NCI-H748 (cell line): ENCODE results near the gene ELAC2.

ENCODE experiments used
- DNase-seq: peaks from one replicate; lab custom pipeline; 2025; ENCODE audit not compliant: unreplicated experiment; lab: John Stamatoyannopoulos, UW

ELAC2 gene, protein sequence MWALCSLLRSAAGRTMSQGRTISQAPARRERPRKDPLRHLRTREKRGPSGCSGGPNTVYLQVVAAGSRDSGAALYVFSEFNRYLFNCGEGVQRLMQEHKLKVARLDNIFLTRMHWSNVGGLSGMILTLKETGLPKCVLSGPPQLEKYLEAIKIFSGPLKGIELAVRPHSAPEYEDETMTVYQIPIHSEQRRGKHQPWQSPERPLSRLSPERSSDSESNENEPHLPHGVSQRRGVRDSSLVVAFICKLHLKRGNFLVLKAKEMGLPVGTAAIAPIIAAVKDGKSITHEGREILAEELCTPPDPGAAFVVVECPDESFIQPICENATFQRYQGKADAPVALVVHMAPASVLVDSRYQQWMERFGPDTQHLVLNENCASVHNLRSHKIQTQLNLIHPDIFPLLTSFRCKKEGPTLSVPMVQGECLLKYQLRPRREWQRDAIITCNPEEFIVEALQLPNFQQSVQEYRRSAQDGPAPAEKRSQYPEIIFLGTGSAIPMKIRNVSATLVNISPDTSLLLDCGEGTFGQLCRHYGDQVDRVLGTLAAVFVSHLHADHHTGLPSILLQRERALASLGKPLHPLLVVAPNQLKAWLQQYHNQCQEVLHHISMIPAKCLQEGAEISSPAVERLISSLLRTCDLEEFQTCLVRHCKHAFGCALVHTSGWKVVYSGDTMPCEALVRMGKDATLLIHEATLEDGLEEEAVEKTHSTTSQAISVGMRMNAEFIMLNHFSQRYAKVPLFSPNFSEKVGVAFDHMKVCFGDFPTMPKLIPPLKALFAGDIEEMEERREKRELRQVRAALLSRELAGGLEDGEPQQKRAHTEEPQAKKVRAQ

GRCh38 chr17:13017655-13018459 is at the start of gene ELAC2:
ELAC2 (minus strand) TSS chr17:13018027; CDS start chr17:13017947, 80 bp downstream.
- peak; percentile 100 for DNase-seq

- DNase-seq, result no peak
Measured at GRCh38 chr17:13065032-13065431, 47.2 kb upstream of the ELAC2 start.

DNA sequence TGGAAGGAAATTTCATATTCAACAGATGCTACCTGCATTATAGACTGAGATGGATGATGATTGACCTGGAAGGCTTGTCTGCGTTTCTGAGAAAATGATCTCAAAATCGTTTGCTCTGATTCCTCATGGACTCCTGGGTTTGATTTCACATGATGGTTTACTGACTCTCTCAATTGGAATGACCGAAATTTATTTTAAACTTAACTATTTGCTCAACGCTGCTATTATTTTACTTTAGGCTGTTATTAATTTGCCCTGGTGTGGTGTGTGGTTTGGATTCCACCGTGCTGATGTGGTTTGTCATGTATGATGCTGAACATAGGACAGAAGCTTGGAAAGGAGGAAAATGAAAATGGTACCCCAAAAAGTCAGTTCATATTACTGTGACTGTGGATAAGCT is 37.3 kb upstream of the ELAC2 start:
- DNase-seq, result no peak

DNA sequence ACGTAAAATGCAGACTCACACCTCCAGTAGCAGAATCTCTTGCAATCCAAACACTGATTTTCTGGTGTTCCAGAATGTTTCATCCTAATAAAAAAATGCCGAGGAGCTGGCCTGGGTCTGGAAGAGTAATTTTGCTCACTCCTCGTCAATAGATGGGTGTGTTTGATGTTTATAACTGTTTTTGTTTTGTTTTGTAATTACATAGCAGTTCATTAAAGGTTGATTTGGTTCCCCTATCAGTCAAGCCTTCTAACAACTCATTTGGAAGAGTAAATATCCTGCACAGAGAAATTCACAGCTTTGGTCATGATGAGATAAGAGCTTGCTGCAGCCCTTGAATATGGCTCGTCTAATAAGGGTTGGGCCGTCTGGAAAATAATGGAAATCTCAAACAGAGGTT is 36.8 kb upstream of the ELAC2 start:
- no peak for DNase-seq

GRCh38 chr17:13051915-13052314 is 34.1 kb upstream of the ELAC2 start:
- no peak for DNase-seq

GRCh38 chr17:13047011-13047606 is 29.3 kb upstream of the ELAC2 start:
- no peak for DNase-seq

DNA sequence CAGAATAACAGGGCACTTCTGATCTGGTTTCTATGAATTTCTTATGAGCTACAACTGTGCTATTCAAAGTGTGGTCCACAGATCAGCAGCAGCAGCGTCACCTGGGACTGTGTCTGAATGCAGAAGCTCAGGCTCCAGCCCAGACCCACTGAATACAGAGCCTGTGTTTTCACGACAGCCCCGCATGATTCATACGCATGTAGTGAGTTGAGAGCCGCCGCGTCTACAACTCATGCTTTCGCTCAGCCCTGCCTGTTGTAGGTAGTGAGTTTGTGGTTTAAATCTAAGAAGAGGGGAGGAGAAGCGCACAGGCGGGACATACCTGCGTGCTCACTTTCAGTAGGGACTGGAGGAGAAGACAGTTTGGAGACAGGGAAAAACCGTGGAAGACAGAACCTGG is 28.5 kb upstream of the ELAC2 start:
- no peak for DNase-seq

DNA sequence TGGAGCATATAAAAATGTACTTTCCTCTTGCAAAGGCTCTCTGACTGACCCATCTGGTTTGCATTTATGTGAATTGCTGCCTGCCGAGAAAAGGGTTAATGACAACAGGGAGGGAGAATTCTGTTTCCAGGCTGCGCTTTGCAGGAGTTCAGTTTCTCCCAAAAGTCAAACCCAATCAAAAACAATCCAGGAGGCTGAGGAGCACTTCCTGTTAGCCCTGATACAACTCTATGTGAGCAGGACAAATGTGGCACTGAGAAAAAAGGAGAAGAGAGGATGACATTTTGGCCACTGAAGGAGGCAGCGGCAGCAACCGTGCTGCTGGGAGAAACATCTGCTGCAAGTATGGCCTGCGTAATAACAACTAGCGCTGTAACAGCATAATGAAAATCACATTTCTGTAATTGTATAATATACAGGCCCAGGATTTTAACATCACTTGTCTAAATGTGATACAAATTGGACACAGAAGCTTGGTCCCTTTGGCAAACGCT is 26.8 kb upstream of the ELAC2 start:
- no peak for DNase-seq

- DNase-seq, result no peak
Measured at GRCh38 chr17:13038931-13039665, 21.3 kb upstream of the ELAC2 start.

DNA sequence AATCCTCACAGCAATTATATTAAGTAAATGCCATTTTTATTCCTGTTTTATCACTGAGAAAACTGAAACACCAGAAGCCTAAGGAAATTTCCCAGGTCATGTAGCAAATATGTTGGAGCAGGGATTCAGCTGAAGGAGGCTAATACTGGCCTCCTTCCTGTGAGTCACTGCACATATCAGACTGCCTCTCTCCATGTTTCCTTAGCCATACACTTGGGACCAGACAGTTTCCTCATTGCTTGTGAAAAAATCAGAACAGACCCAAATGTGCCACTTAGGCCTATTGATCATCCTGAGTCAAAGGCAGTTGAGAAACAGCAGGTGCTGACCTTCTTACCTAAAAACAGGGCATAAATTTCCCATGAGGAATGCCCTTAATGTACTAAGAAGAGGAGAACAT is 18.9 kb upstream of the ELAC2 start:
- DNase-seq, result no peak

DNA sequence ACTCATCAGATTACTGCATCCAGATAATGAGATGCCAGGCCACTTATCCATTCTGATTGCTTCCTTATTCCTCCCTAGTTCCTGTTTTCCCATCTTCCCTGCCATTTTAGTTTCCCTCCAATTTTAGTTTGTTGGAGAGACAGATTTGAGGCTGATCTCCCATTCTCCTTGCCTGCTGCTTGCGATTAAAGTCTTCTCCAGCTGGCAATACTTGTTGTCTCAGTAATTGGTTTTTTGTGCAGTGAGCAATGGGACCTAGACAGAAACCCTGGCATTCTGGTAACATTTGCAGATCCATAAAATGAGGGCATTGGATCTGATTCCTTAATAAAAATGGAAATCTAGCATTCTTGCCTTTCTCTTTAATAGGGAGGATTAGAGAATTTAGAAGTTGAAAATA is 17.6 kb upstream of the ELAC2 start:
- DNase-seq, result no peak

- peak; percentile 60 for DNase-seq
Measured at GRCh38 chr17:13031718-13032350, 14.0 kb upstream of the ELAC2 start.

DNA sequence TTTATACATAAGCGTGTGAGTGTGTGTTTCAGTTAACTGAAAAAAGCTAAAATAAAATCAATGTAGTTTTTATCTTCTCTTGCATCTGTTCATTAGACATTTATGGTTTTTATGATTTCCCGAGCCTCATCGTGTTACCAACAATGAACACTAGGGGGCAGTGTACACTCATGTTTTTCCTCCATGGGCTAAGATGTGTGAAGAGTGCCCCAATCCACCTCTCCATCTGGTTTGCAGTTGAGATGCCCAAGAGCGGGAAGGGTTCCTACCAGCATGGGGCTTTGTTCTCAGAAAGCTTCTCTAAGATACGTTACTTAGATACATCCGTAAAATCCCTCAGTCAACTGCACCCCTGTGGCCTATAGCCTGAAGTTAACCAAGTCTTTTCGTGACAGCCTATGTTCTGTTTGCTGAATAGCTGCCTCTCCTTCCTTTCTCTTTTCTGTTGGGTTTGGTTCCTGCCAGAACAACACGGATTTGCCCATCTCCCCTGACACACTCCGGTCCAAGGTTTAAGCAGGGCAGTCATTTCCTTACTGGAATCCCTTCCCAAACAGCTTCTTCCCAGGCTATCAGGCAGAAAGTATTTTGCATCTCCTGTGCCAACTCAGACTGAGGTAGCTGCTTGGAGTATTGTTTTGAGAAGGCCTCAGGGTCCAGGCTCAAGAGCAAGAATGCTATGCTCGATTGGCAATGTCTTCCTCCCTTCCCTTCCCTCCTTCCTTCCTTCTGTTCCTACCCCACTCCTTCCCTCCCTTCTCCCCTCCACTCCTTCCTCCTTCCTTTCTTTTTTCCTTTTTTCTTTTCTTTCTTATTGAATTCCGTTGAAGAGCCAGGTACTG is 12.9 kb upstream of the ELAC2 start:
- DNase-seq, result peak; percentile 69

DNA sequence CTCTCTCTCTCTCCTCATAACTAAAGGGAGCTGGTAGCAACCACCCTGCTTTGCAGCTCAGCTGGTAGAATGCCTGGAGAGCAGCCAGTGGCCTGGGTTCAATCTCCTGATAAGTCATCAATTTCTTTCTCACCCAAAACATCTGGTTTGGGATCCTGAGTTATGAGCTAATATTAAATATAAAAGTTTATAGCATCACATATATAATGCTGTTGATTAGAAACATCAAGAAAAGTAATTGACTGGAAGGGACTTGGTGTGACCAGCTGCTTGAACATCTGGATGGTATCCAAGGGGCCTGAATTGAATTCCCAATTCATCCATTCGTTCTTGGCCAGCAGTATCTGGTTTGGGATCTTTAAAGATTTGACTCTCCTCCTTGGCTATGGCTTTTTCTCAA is 12.2 kb upstream of the ELAC2 start:
- no peak for DNase-seq

- DNase-seq, result no peak
Measured at GRCh38 chr17:13029340-13029739, 11.5 kb upstream of the ELAC2 start.

- no peak for DNase-seq
Measured at GRCh38 chr17:13027246-13027645, 9.4 kb upstream of the ELAC2 start.

DNA sequence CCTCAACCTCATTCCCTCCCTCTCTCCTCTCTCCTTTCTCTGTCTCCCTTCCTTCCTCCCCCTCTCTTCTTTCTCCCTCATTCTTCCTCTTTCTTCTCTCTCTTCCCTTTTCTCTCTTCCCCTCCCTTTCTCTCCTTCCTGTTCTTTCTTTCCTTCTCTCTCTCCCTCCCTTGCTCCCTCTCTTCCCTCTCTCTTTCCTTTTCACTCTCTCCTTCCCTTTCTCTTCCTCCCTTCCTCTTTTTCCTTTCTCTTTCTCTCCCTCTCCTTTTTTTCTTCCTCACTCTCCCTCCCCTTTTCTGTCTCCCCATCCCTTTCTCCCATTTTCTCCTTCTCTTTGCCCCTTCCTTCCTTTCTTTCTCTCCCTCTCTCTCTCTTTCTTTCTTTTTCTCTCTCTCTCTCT is 7.9 kb upstream of the ELAC2 start:
- DNase-seq, result no peak

GRCh38 chr17:13025258-13025627 is 7.4 kb upstream of the ELAC2 start:
- DNase-seq, result no peak
